Heart left ventricle (tissue), 16 donors: ENCODE measurements around the gene EML6. TPM values are rescaled to one million over a fixed set of nuclear protein-coding genes. Genes with fewer than 3 reads are reported as not detected.

Experiments used
- ATAC-seq, 4 donors: fragments of 200-7000 bp; cut with Tn5 transposase; one replicate each; pipeline ENCODE4 v1.9.1; 2020 to 2022; ENCODE audit warnings: moderate library complexity in 4 of 4, mild to moderate bottlenecking in 3 of 4, moderate number of reproducible peaks in 1 of 4
- DNase-seq, 5 donors: peaks; one replicate each; pipeline ENCODE4 v3.0.0-alpha.2; 2020
- H3K27ac ChIP-seq, 12 donors: fragments of 200-600 bp; sonication (generic) in 4 of 12; one replicate each; pipeline versions ENCODE4 v1.5.0 to v1.8.0; 2016 to 2022; ENCODE audit warnings: mild to moderate bottlenecking in 2 of 12
- H3K27me3 ChIP-seq, 9 donors: fragments of 200-600 bp; sonication (generic) in 2 of 9; one replicate each; pipeline versions ENCODE4 v1.5.1 to v1.8.0; 2016 to 2022; ENCODE audit warnings: mild to moderate bottlenecking in 3 of 9
- H3K36me3 ChIP-seq, 9 donors: fragments of 200-600 bp; sonication (generic) in 2 of 9; one replicate each; pipeline versions ENCODE4 v1.5.0 to v1.8.0; 2018 to 2022; ENCODE audit warnings: mild to moderate bottlenecking in 2 of 9
- H3K4me1 ChIP-seq, 12 donors: fragments of 200-600 bp; sonication (generic) in 4 of 12; one replicate each; pipeline versions ENCODE4 v1.5.0 to v1.8.0; 2016 to 2022; ENCODE audit warnings: mild to moderate bottlenecking in 3 of 12
- H3K4me3 ChIP-seq, 12 donors: fragments of 200-600 bp; sonication (generic) in 4 of 12; one replicate each; pipeline versions ENCODE4 v1.5.0 to v1.8.0; 2017 to 2022; ENCODE audit warnings: mild to moderate bottlenecking in 9 of 12, moderate library complexity in 4 of 12
- H3K9me3 ChIP-seq, 12 donors: fragments of 200-600 bp; sonication (generic) in 4 of 12; one replicate each; pipeline versions ENCODE4 v1.5.0 to v1.8.0; 2016 to 2022; ENCODE audit warnings: mild to moderate bottlenecking in 1 of 12
- POLR2A ChIP-seq, 2 donors: fragments of 450-650 bp; IDR thresholded peaks; one replicate each; pipeline ENCODE4 v1.6.1; 2017; ENCODE audit warnings: antibody characterized with exemption in 2 of 2, mild to moderate bottlenecking in 2 of 2, moderate library complexity in 2 of 2
- WGBS, 4 donors: extraction: QIAGEN DNeasy Blood & Tissue Kit in 2 of 4; methylation state at CpG; one replicate each; pipeline versions ENCODE4 v1.1.5 to v1.1.7; 2013 to 2018; 5-methylcytosine and 5-hydroxymethylcytosine counted together
- intact Hi-C, 10 donors: fragments of 100-400 bp; cut with DNase I; formaldehyde crosslinking; loops; one replicate each; pipeline versions ENCODE4 v1.11.1 to v1.14.2; 2022
- polyA plus RNA-seq, 2 donors: library from polyadenylated mRNA; stranded (reverse); fragments of 200-250 nt; gene quantifications; one replicate each; pipeline ENCODE4 v1.2.3, GENCODE V29; 2013
- total RNA-seq, 9 donors: library from RNA; depleted of rRNA in 2 of 9; stranded (reverse); fragments of >200 nt in 2 of 9; fragmentation: NEBNext Ultra II Directional in 3 of 9; extraction: Animal tissue kit (Norgen Biotek cat#: 25700) in 3 of 9; gene quantifications; one replicate each; pipeline versions ENCODE4 v1.1.0 to v1.2.4, GENCODE V29; 2016 to 2023
- TF ChIP-seq, protein P1 (sequence below), 12 donors: fragments of 200-600 bp; sonication (generic) in 4 of 12; IDR thresholded peaks; one replicate each; pipeline versions ENCODE4 v1.5.0 to v1.8.0; 2018 to 2022; ENCODE audit warnings: antibody characterized with exemption in 12 of 12, mild to moderate bottlenecking in 5 of 12
- donor health status: ischemic (EF 13 %, LVEDD 7.1; RV severe dilation, severe dysfunction).
- donor health status: healthy with polysubstance abuse.
- donor health status: DM: no; HTN: yes; CAD: no.
- donor health status: DM: no; HTN: no; CAD: no.
- donor health status: ischemic (EF 25% LVEDD 6.9; RV normal size, moderate dysfunction).
- donor health status: ischemic (EF 25% LVEDD 5.7; RV mildly dilated, moderate dysfunction).
- donor health status: healthy.
- donor health status: DM: yes; HTN: yes; CAD: no.
- donor health status: ischemic (EF 35%, LVEDD 5.7; RV mildly dilated, moderate dysfunction).
- donor health status: nonischemic (EF 11% LVEDD 7.7; RV severe dilation, severe dysfunction).
- donor health status: DM: yes; HTN: yes; CAD: no.
- donor health status: PGD.
- donor health status: ischemic (EF 29% LVEDD 5.4; RV normal size, mild dysfunction).
- donor health status: nonischemic (EF 23%, LVEDD 6.1; RV moderate dilation, normal function).

EML6 gene
- total and polyA plus RNA-seq, 11 donors = 0.08 to 1.2 (median 0.58) TPM

DNA sequence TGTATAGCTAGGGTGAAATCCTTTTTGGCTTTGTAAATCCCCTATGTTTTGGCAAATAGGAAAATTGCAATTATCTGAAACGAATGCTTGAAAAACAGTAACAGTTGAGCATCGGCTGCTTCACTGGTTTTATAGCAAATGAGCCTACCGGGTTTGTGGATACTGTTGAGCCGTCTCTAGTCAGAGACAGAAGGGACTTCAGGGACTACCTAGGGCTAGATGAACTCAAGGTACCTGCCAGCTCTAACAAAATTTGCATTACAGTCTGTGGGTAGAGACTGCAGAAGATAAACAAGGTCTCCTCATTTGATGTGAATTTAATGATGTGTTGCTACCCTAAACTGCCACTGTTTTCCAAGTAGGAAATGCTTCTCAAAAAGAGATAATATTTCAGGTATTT lies 101.1 kb downstream of the EML6 start:
- 77 to 80% (median 79%) methylated on average over 4 of the region's 4 CpGs for WGBS, 4 donors
- Histone ChIP-seq H3K9me3 (no peaks in the 10 kb centered on the region), H3K4me1 (no peaks in the 10 kb centered on the region), H3K27me3 (peaks cover 0 to 9% (median 0%) of the 10 kb centered on the region in 9 donors), H3K36me3 (no peaks in the 10 kb centered on the region), H3K4me3 (no peak overlapping the region), H3K27ac (no peak overlapping the region)
- TF ChIP-seq, protein P1, sequence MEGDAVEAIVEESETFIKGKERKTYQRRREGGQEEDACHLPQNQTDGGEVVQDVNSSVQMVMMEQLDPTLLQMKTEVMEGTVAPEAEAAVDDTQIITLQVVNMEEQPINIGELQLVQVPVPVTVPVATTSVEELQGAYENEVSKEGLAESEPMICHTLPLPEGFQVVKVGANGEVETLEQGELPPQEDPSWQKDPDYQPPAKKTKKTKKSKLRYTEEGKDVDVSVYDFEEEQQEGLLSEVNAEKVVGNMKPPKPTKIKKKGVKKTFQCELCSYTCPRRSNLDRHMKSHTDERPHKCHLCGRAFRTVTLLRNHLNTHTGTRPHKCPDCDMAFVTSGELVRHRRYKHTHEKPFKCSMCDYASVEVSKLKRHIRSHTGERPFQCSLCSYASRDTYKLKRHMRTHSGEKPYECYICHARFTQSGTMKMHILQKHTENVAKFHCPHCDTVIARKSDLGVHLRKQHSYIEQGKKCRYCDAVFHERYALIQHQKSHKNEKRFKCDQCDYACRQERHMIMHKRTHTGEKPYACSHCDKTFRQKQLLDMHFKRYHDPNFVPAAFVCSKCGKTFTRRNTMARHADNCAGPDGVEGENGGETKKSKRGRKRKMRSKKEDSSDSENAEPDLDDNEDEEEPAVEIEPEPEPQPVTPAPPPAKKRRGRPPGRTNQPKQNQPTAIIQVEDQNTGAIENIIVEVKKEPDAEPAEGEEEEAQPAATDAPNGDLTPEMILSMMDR (IDR thresholded peaks at IDR 0.05) = no peak
- no peak for TF ChIP-seq POLR2A (IDR thresholded peaks at IDR 0.05)
- intact Hi-C loops = no loop called here
- DNase-seq (no peak), ATAC-seq (no peak)

DNA sequence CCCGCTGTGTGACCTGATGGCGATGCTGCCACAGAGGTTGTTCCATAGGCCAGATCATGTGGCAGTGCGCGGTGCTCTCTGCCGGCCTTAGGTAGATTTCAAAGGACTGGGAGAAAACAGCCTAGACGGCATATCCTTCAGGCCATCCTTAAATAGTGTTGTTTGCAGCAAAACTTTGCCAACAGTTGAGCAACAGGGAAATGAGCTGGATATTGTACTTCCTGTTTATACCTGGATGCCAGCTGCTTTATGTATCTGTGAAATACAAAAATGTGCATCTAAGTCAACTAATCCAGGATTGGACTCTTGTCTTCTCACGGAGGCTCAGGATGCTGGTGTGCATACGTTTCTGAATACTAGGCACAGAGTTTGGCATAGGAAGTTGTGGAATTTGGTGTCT lies 107.1 kb downstream of the EML6 start:
- no peak for ATAC-seq
- Histone ChIP-seq H3K9me3 (no peaks in the 10 kb centered on the region), H3K4me3 (no peak overlapping the region), H3K27ac (no peak overlapping the region), H3K27me3 (no peaks in the 10 kb centered on the region), H3K4me1 (no peaks in the 10 kb centered on the region), H3K36me3 (no peaks in the 10 kb centered on the region)
- intact Hi-C loops = loop anchor here (10.0 kb wide), 7 partner anchors 96 to 726 kb away; partner anchors contain the start of gene EML6 (in 5 of the 10)
- DNase-seq = no peak
- TF ChIP-seq, protein P1 (IDR thresholded peaks at IDR 0.05) = no peak
- no peak for TF ChIP-seq POLR2A (IDR thresholded peaks at IDR 0.05)
- 71 to 83% (median 74%) methylated on average over 8 of the region's 8 CpGs for WGBS, 4 donors

DNA sequence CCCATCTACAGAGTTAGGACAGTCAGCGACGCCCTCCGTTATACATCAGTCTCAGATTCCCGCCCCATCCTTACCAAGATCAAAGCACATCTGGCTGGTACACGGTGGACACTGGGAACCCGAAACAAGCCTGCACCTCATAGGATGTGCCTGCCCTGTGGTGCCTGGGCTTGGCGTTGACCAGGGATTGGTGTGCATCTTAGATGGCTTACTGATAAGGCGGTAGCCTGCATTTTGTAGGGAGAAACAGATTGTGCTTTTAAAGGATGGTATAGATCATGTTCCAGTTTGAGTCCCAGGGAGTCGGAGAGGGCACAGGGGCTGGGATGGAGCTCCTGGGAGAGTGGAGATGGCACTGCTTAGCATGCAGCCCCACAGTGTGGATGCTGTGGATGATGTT lies 108.0 kb downstream of the EML6 start:
- intact Hi-C loops = loop anchor here (10.0 kb wide), 7 partner anchors 97 to 727 kb away; partner anchors contain the start of gene EML6 (in 5 of the 10)
- Histone ChIP-seq H3K4me1 (no peaks in the 10 kb centered on the region), H3K27ac (no peak overlapping the region), H3K27me3 (no peaks in the 10 kb centered on the region), H3K9me3 (no peaks in the 10 kb centered on the region), H3K36me3 (no peaks in the 10 kb centered on the region), H3K4me3 (no peak overlapping the region)
- ATAC-seq = no peak
- no peak for DNase-seq
- 95 to 97% (median 95%) methylated on average over 8 to 9 of the region's 9 CpGs for WGBS, 4 donors
- TF ChIP-seq POLR2A (IDR thresholded peaks at IDR 0.05) = no peak
- TF ChIP-seq, protein P1 (IDR thresholded peaks at IDR 0.05) = no peak

- no peaks in the 10 kb centered on the region for H3K27me3 ChIP-seq
- DNase-seq (no peak), ATAC-seq (no peak)
- peaks cover 0 to 3% (median 0%) of the 10 kb centered on the region in 12 donors for H3K4me1 ChIP-seq
- TF ChIP-seq, protein P1 (IDR thresholded peaks at IDR 0.05) = no peak
- TF ChIP-seq POLR2A (IDR thresholded peaks at IDR 0.05) = no peak
- intact Hi-C loops = loop anchor here (5.0 to 10.0 kb wide), 9 partner anchors 100 to 732 kb away; partner anchors contain the start of gene EML6 (in 5 of the 10)
- H3K4me3 ChIP-seq = no peak overlapping the region
- WGBS, 4 donors = 94 to 98% (median 95%) methylated on average over 5 of the region's 5 CpGs
- no peak overlapping the region for H3K27ac ChIP-seq
- H3K36me3 ChIP-seq = no peaks in the 10 kb centered on the region
- H3K9me3 ChIP-seq = no peaks in the 10 kb centered on the region
Measured at GRCh38 chr2:54834721-54835120, 111.3 kb downstream of the EML6 start.
